Caco-2 (cell line): ENCODE data around the gene SRGAP1. TPM values are rescaled to one million over a fixed set of nuclear protein-coding genes. Genes with fewer than 3 reads are reported as not detected.

Experiments used
- BruUV-seq: library from RNA; stranded (reverse); fragments of 400-500 nt; replicated peaks from 2 replicates; lab custom pipeline; 2021; lab: Mats Ljungman, UMichigan
- CTCF ChIA-PET: fragments of 300-600 bp; sonication (Branson Sonifier 250); formaldehyde crosslinking; loops from one replicate; lab custom pipeline; 2022; ENCODE audit warnings: antibody characterized with exemption; lab: Charles Lee
- POLR2A ChIA-PET: fragments of 300-600 bp; sonication (Branson Sonifier 250); formaldehyde crosslinking; loops from one replicate; lab custom pipeline; 2022; ENCODE audit warnings: antibody characterized with exemption; lab: Charles Lee
- DNase-seq, 2 experiments: peaks; one replicate each; pipeline versions ENCODE4 v3.0.0 to v3.0.0-alpha.2; 2020 to 2022
- H3K27me3 ChIP-seq: replicated peaks from 2 replicates; pipeline ENCODE4 v1.6.0; 2011; ENCODE audit warnings: low read length; ENCODE audit not compliant: control insufficient read depth, insufficient read depth
- H3K36me3 ChIP-seq: 2 replicates; pipeline ENCODE4 v1.5.1; 2011; ENCODE audit warnings: low read length; ENCODE audit not compliant: control insufficient read depth, insufficient read depth
- H3K4me1 ChIP-seq: fragments of 250-450 bp; sonication (Bioruptor Pico); 2 replicates; pipeline ENCODE4 v1.5.1; 2020; ENCODE audit warnings: mild to moderate bottlenecking
- H3K4me3 ChIP-seq: 2 replicates; pipeline ENCODE4 v1.5.1; 2011; ENCODE audit warnings: low read depth, mild to moderate bottlenecking, control low read depth, low read length
- H3K9me3 ChIP-seq: fragments of 250-450 bp; sonication (Bioruptor Pico); 2 replicates; pipeline ENCODE4 v1.5.1; 2020; ENCODE audit warnings: mild to moderate bottlenecking, moderate library complexity
- H3K27ac Mint-ChIP-seq: one replicate; pipeline ENCODE4 v1.8.0; 2022; ENCODE audit warnings: mixed read lengths; ENCODE audit not compliant: unreplicated experiment
- H3K27me3 Mint-ChIP-seq: one replicate; pipeline ENCODE4 v1.8.0; 2022; ENCODE audit warnings: mixed read lengths; ENCODE audit not compliant: insufficient read depth, unreplicated experiment
- H3K36me3 Mint-ChIP-seq: one replicate; pipeline ENCODE4 v1.8.0; 2022; ENCODE audit warnings: mild to moderate bottlenecking, mixed read lengths; ENCODE audit not compliant: insufficient read depth, unreplicated experiment
- H3K4me1 Mint-ChIP-seq: one replicate; pipeline ENCODE4 v1.8.0; 2022; ENCODE audit warnings: low read depth, mixed read lengths; ENCODE audit not compliant: unreplicated experiment
- H3K4me3 Mint-ChIP-seq: one replicate; pipeline ENCODE4 v1.8.0; 2022; ENCODE audit warnings: mild to moderate bottlenecking, moderate library complexity, mixed read lengths; ENCODE audit not compliant: unreplicated experiment
- H3K9me3 Mint-ChIP-seq: one replicate; pipeline ENCODE4 v1.8.0; 2022; ENCODE audit warnings: mixed read lengths; ENCODE audit not compliant: unreplicated experiment
- intact Hi-C: fragments of 100-400 bp; cut with micrococcal nuclease; formaldehyde crosslinking; loops from one replicate; pipeline ENCODE4 v1.10.0; 2022; ENCODE audit not compliant: unreplicated experiment
- total RNA-seq: library from RNA; stranded (reverse); gene quantifications from 2 replicates; pipeline ENCODE4 v1.2.3, GENCODE V29; 2022
- TF ChIP-seq, protein P1 (sequence below), 2 experiments: fragments of 200-600 bp in 1 of 2; IDR thresholded peaks; 1 replicate in 1 of 2; 2 replicates in 1 of 2; pipeline versions ENCODE4 v1.5.1 to v1.8.0; 2011 to 2022; ENCODE audit warnings: antibody characterized with exemption in 1 of 2, control low read depth in 1 of 2, inconsistent platforms in 1 of 2, low read depth in 1 of 2, low read length in 1 of 2, mild to moderate bottlenecking in 1 of 2, moderate library complexity in 1 of 2; ENCODE audit not compliant: insufficient read depth in 1 of 2, severe bottlenecking in 1 of 2, unreplicated experiment in 1 of 2

The SRGAP1 gene
- total RNA-seq, 1 experiment from 2014 or later, result 22.1 TPM

DNA sequence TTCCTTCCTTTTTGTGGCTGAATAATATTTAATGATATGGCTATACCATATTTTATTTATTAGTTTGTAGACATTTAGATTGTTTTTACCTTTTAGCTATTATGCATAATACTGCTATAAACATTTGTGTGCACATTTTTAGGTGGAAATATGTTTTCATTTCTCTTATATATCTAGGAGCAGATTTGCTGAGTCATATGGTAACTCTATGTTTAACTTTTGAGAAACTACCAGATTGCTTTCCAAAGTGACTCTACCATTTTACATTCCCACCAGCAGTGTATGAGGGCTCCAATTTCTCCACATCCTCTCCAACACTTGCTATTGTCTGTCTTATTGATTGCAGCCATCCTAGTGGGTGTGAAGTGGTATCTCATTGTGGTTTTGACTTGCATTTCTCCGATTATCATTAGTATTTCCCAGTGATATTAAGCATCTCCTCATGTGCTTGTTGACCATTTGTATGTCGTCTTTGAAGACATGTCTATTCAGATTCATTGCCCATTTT, 217.4 kb downstream of the SRGAP1 start:
- DNase-seq, result no peak
- POLR2A ChIA-PET, result no interaction called here
- Histone ChIP-seq H3K27me3 (no peaks in the 10 kb centered on the region), H3K9me3 (no peaks in the 10 kb centered on the region), H3K36me3 (no peaks in the 10 kb centered on the region), H3K4me1 (no peaks in the 10 kb centered on the region), H3K4me3 (no peak overlapping the region)
- Mint-ChIP-seq H3K27ac (no peak overlapping the region), H3K4me1 (peaks cover 2% of the 10 kb centered on the region), H3K36me3 (no peaks in the 10 kb centered on the region), H3K4me3 (no peak overlapping the region), H3K27me3 (no peaks in the 10 kb centered on the region), H3K9me3 (no peaks in the 10 kb centered on the region)
- TF ChIP-seq, protein P1, sequence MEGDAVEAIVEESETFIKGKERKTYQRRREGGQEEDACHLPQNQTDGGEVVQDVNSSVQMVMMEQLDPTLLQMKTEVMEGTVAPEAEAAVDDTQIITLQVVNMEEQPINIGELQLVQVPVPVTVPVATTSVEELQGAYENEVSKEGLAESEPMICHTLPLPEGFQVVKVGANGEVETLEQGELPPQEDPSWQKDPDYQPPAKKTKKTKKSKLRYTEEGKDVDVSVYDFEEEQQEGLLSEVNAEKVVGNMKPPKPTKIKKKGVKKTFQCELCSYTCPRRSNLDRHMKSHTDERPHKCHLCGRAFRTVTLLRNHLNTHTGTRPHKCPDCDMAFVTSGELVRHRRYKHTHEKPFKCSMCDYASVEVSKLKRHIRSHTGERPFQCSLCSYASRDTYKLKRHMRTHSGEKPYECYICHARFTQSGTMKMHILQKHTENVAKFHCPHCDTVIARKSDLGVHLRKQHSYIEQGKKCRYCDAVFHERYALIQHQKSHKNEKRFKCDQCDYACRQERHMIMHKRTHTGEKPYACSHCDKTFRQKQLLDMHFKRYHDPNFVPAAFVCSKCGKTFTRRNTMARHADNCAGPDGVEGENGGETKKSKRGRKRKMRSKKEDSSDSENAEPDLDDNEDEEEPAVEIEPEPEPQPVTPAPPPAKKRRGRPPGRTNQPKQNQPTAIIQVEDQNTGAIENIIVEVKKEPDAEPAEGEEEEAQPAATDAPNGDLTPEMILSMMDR (IDR thresholded peaks at IDR 0.05; ENCODE audit: insufficient read depth in 1 of 2, low read depth in 1 of 2, low read length in 1 of 2, severe bottlenecking in 1 of 2, unreplicated experiment in 1 of 2), result no peak
- CTCF ChIA-PET, result no interaction called here
- intact Hi-C loops, result no loop called here
- BruUV-seq, result no TSS peak

DNA sequence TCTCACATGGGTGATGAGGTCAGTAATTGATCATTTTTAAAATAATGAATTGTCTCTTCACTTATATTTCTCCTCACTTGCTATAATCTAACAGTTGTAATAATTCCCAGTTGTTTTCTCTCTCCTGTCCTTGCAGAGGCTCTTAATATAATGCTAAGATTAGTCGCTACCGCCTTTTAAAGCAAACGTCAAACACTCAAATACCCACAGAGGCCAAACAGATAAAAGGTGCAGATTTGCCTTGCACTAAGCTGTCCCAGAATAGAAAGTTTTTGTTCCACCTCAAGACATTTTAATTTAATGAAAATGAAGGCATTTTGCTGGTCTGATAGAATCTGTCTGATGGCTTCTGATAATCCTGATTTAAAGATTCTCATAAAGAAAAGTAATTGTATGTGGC, 218.6 kb downstream of the SRGAP1 start:
- Mint-ChIP-seq H3K4me3 (no peak overlapping the region), H3K27me3 (no peaks in the 10 kb centered on the region), H3K4me1 (no peaks in the 10 kb centered on the region), H3K27ac (no peak overlapping the region), H3K9me3 (no peaks in the 10 kb centered on the region), H3K36me3 (peaks cover 6% of the 10 kb centered on the region)
- H3K9me3 ChIP-seq, result no peaks in the 10 kb centered on the region
- H3K27me3 ChIP-seq, result no peaks in the 10 kb centered on the region
- TF ChIP-seq, protein P1 (IDR thresholded peaks at IDR 0.05; ENCODE audit: insufficient read depth in 1 of 2, low read depth in 1 of 2, low read length in 1 of 2, severe bottlenecking in 1 of 2, unreplicated experiment in 1 of 2), result no peak
- CTCF ChIA-PET, result no interaction called here
- H3K36me3 ChIP-seq, result no peaks in the 10 kb centered on the region
- no peak overlapping the region for H3K4me3 ChIP-seq
- BruUV-seq, result no TSS peak
- no peaks in the 10 kb centered on the region for H3K4me1 ChIP-seq
- intact Hi-C loops, result no loop called here
- POLR2A ChIA-PET, result no interaction called here
- no peak for DNase-seq

DNA sequence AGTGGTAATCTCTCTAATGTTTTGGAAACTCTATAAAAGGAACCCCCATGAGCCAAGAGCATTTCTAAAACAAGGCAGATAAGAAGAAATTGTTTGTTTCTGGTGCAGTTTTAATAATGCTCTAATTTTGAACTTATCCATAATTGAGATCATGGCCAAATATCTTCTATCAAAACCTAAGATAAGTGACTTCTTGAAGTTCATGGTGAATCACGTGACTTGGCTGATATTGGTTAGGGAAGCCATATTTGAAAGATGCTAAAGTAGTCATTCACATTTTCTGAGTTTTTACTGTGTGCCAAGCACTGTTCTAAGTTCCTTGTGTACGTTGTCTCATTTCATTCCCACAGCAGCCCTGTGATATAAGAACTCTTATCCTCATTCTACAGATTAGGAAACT, 219.7 kb downstream of the SRGAP1 start:
- CTCF ChIA-PET, result interaction anchor here (0.6 kb wide), 1 partner anchor 164 kb away, joined by 3 read pairs; no protein-coding TSS in a partner anchor

More for the DNA sequence above, 219.7 kb downstream of the SRGAP1 start:
- Mint-ChIP-seq H3K27ac (no peak overlapping the region), H3K4me1 (no peaks in the 10 kb centered on the region), H3K9me3 (no peaks in the 10 kb centered on the region), H3K4me3 (no peak overlapping the region), H3K27me3 (no peaks in the 10 kb centered on the region), H3K36me3 (peaks cover 6% of the 10 kb centered on the region)
- BruUV-seq, result no TSS peak
- no peak for DNase-seq
- POLR2A ChIA-PET, result no interaction called here
- TF ChIP-seq, protein P1 (IDR thresholded peaks at IDR 0.05; ENCODE audit: insufficient read depth in 1 of 2, low read depth in 1 of 2, low read length in 1 of 2, severe bottlenecking in 1 of 2, unreplicated experiment in 1 of 2), result no peak
- Histone ChIP-seq H3K27me3 (no peaks in the 10 kb centered on the region), H3K4me3 (no peak overlapping the region), H3K4me1 (no peaks in the 10 kb centered on the region), H3K9me3 (no peaks in the 10 kb centered on the region), H3K36me3 (no peaks in the 10 kb centered on the region)
- intact Hi-C loops, result no loop called here
